Stomach (tissue), 4 donors: ENCODE data around the gene SGCB.

ENCODE experiments used
- CTCF ChIP-seq, 7 experiments: fragments of 450-650 bp in 4 of 7; fragments of 200-600 bp in 3 of 7; sonication (generic) in 3 of 7; IDR thresholded peaks; one replicate each; pipeline ENCODE4 v1.5.1; 2016 to 2019; ENCODE audit warnings: antibody characterized with exemption in 7 of 7, control low read depth in 2 of 7, mild to moderate bottlenecking in 1 of 7
- POLR2A ChIP-seq, 4 donors: fragments of 450-650 bp; IDR thresholded peaks; one replicate each; pipeline ENCODE4 v1.6.1; 2016; ENCODE audit warnings: antibody characterized with exemption in 4 of 4, control low read depth in 2 of 4, mild to moderate bottlenecking in 1 of 4, moderate library complexity in 1 of 4
- POLR2AphosphoS5 ChIP-seq, 3 donors: sonication (generic); formaldehyde crosslinking; IDR thresholded peaks; one replicate each; pipeline ENCODE4 v1.6.1; 2016; ENCODE audit warnings: antibody characterized with exemption in 3 of 3

GRCh38 chr4:52032005-52032404 is 6.1 kb downstream of the SGCB start:
- TF ChIP-seq CTCF (IDR thresholded peaks at IDR 0.05) (no peak), POLR2A (IDR thresholded peaks at IDR 0.05) (no peak), POLR2AphosphoS5 (IDR thresholded peaks at IDR 0.05) (no peak)
